GM23338 (cell line): ENCODE data around the gene PLEKHA7. TPM values are rescaled to one million over a fixed set of nuclear protein-coding genes. Genes with fewer than 3 reads are reported as not detected.

Experiments used
- ATAC-seq: fragments of 200-7000 bp; cut with Tn5 transposase; 3 replicates; pipeline ENCODE4 v1.9.1; 2020
- DNase-seq: peaks from one replicate; pipeline ENCODE4 v3.0.0-alpha.2; 2015; ENCODE audit warnings: low spot score
- H2AFZ ChIP-seq: fragments of 200-600 bp; sonication (generic); 2 replicates; pipeline ENCODE4 v1.8.0; 2016; ENCODE audit warnings: antibody characterized with exemption, mild to moderate bottlenecking, moderate library complexity
- H3F3A ChIP-seq: fragments of 200-600 bp; sonication (generic); replicated peaks from 2 replicates; pipeline ENCODE4 v1.8.0; 2017; ENCODE audit warnings: antibody characterized with exemption, mixed run types, low read depth
- H3K27ac ChIP-seq: fragments of 200-600 bp; sonication (generic); 2 replicates; pipeline ENCODE4 v1.6.1; 2016; ENCODE audit warnings: low read depth
- H3K27me3 ChIP-seq: fragments of 200-600 bp; sonication (generic); 2 replicates; pipeline ENCODE4 v1.8.0; 2016; ENCODE audit warnings: mild to moderate bottlenecking, mixed run types, moderate library complexity; ENCODE audit not compliant: insufficient read depth
- H3K36me3 ChIP-seq: fragments of 200-600 bp; sonication (generic); 2 replicates; pipeline ENCODE4 v1.8.0; 2016; ENCODE audit warnings: mild to moderate bottlenecking; ENCODE audit not compliant: insufficient read depth
- H3K4me1 ChIP-seq: fragments of 200-600 bp; sonication (generic); 2 replicates; pipeline ENCODE4 v1.8.0; 2016; ENCODE audit warnings: mild to moderate bottlenecking, moderate library complexity; ENCODE audit not compliant: insufficient read depth
- H3K4me2 ChIP-seq: fragments of 200-600 bp; sonication (generic); 2 replicates; pipeline ENCODE4 v1.7.1; 2017; ENCODE audit warnings: mixed run types
- H3K4me3 ChIP-seq: fragments of 200-600 bp; sonication (generic); 2 replicates; pipeline ENCODE4 v1.6.1; 2016; ENCODE audit warnings: mixed run types
- H3K79me2 ChIP-seq: fragments of 200-600 bp; sonication (generic); replicated peaks from 2 replicates; pipeline ENCODE4 v1.8.0; 2017; ENCODE audit warnings: mild to moderate bottlenecking; ENCODE audit not compliant: insufficient read depth
- H3K9me2 ChIP-seq: fragments of 200-600 bp; sonication (generic); 2 replicates; pipeline ENCODE4 v1.8.0; 2017; ENCODE audit not compliant: insufficient read depth
- H4K20me1 ChIP-seq: fragments of 200-600 bp; sonication (generic); replicated peaks from 2 replicates; pipeline ENCODE4 v1.8.0; 2017; ENCODE audit warnings: mild to moderate bottlenecking; ENCODE audit not compliant: insufficient read depth
- H3K27ac Mint-ChIP-seq: 2 replicates; pipeline ENCODE4 v1.8.0; 2020; ENCODE audit warnings: inconsistent platforms, mild to moderate bottlenecking, moderate library complexity, mixed read lengths
- H3K27me3 Mint-ChIP-seq: 3 replicates; pipeline ENCODE4 v1.8.0; 2022; ENCODE audit warnings: low read depth, mild to moderate bottlenecking, moderate library complexity, mixed read lengths, inconsistent platforms; ENCODE audit not compliant: insufficient read depth, poor library complexity
- H3K36me3 Mint-ChIP-seq: 3 replicates; pipeline ENCODE4 v1.8.0; 2021; ENCODE audit warnings: low read depth, mild to moderate bottlenecking, inconsistent platforms, moderate library complexity, mixed read lengths
- H3K4me1 Mint-ChIP-seq: 3 replicates; pipeline ENCODE4 v1.8.0; 2020; ENCODE audit warnings: mild to moderate bottlenecking, inconsistent platforms, mixed read lengths
- H3K4me3 Mint-ChIP-seq: 3 replicates; pipeline ENCODE4 v1.8.0; 2021; ENCODE audit warnings: moderate library complexity, mild to moderate bottlenecking, inconsistent platforms, mixed read lengths
- H3K9me3 Mint-ChIP-seq: 3 replicates; pipeline ENCODE4 v1.8.0; 2020; ENCODE audit warnings: moderate library complexity, mild to moderate bottlenecking, inconsistent platforms, mixed read lengths
- CREB1 ChIP-seq: fragments of 250-450 bp; sonication (Bioruptor Pico); IDR thresholded peaks from 2 replicates; pipeline ENCODE4 v1.5.0; 2020; ENCODE audit warnings: low read depth, mild to moderate bottlenecking, moderate library complexity
- ETS1 ChIP-seq: IDR thresholded peaks from 2 replicates; pipeline ENCODE4 v1.6.1; 2016; ENCODE audit warnings: antibody characterized with exemption
- EZH2 ChIP-seq: fragments of 200-600 bp; sonication (generic); IDR thresholded peaks from one replicate; pipeline ENCODE4 v1.8.0; 2017; ENCODE audit warnings: antibody characterized with exemption, mild to moderate bottlenecking, low read depth; ENCODE audit not compliant: unreplicated experiment
- EZH2phosphoT487 ChIP-seq: fragments of 200-600 bp; sonication (generic); IDR thresholded peaks from one replicate; pipeline ENCODE4 v1.8.1; 2018; ENCODE audit warnings: antibody characterized with exemption; ENCODE audit not compliant: unreplicated experiment
- JUNB ChIP-seq: IDR thresholded peaks from one replicate; pipeline ENCODE4 v1.6.1; 2016; ENCODE audit warnings: antibody characterized with exemption; ENCODE audit not compliant: unreplicated experiment
- NANOG ChIP-seq: IDR thresholded peaks from 2 replicates; pipeline ENCODE4 v1.6.1; 2016; ENCODE audit warnings: antibody characterized with exemption, borderline replicate concordance
- POLR2AphosphoS5 ChIP-seq: IDR thresholded peaks from 2 replicates; pipeline ENCODE4 v1.6.1; 2016; ENCODE audit warnings: antibody characterized with exemption, low read depth
- REST ChIP-seq: IDR thresholded peaks from one replicate; pipeline ENCODE4 v1.6.1; 2018; ENCODE audit warnings: antibody characterized with exemption; ENCODE audit not compliant: unreplicated experiment
- STAT1 ChIP-seq: IDR thresholded peaks from one replicate; pipeline ENCODE4 v1.6.1; 2016; ENCODE audit warnings: antibody characterized with exemption; ENCODE audit not compliant: unreplicated experiment
- ZNF114 ChIP-seq: fragments of 250-450 bp; sonication (Bioruptor Pico); IDR thresholded peaks from 2 replicates; pipeline ENCODE4 v1.5.0; 2020; ENCODE audit warnings: mild to moderate bottlenecking, moderate library complexity
- ZNF331 ChIP-seq: fragments of 250-450 bp; sonication (Bioruptor Pico); IDR thresholded peaks from 2 replicates; pipeline ENCODE4 v1.5.0; 2020; ENCODE audit warnings: low read depth, mild to moderate bottlenecking, moderate library complexity
- ZNF462 ChIP-seq: fragments of 250-450 bp; sonication (Bioruptor Pico); IDR thresholded peaks from 2 replicates; pipeline ENCODE4 v1.5.0; 2020; ENCODE audit warnings: mild to moderate bottlenecking, moderate library complexity
- polyA plus RNA-seq: library from polyadenylated mRNA; unstranded; fragments of >200 nt; fragmentation: Nextera tagmentation; extraction: Ambion mirVana; gene quantifications from 2 replicates; pipeline ENCODE4 v1.2.1, GENCODE V29; 2016
- total RNA-seq: library from RNA; depleted of rRNA; stranded (reverse); fragments of >200 nt; shearing (Covaris generic); gene quantifications from 2 replicates; pipeline ENCODE4 v1.2.3, GENCODE V29; 2014
- TF ChIP-seq, protein P1 (sequence below), 2 experiments: fragments of 200-600 bp in 1 of 2; sonication (generic) in 1 of 2; conservative IDR thresholded peaks; 2 replicates each; pipeline versions ENCODE4 v1.5.1 to v1.6.1; 2016 to 2017; ENCODE audit warnings: antibody characterized with exemption in 2 of 2, low read depth in 2 of 2, mild to moderate bottlenecking in 2 of 2, moderate library complexity in 1 of 2

The PLEKHA7 gene
- total and polyA plus RNA-seq, 2 experiments from 2014 or later: 9.7 to 15.8 TPM

DNA sequence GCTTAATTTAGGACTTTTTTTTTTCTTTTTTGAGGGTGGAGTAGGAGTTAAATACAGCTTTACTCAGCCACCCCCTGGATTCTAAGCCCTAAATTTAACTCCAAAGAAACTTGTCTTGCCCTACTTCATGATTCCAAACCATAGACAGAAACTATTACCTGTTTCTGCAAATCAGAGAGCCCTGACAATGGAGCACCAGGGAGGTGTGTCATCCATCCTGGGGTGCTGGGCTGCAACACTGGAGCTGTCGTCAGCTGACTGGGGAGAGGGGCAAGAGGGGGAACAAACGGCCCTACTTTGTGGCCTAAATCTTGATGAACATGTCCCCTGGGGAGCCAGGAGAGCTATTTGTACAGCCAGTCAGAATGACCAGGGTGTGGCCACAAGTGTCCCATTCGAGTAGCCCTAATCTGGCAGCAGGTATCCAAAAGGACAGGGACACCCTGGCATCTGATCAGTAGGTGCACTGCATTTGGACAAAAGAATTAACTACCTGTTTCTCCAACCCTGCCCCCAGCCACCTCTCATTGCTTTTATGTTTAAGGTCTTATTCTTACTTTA, 50.8 kb downstream of the PLEKHA7 start:
- no peaks in the 10 kb centered on the region; the same call in 2 of the 3 replicates for H3K36me3 Mint-ChIP-seq

More for the DNA sequence above, 50.8 kb downstream of the PLEKHA7 start:
- no peaks in the 10 kb centered on the region for H3K9me3 Mint-ChIP-seq
- TF ChIP-seq ZNF114 (CRISPR knock-in tag) (no peak), EZH2phosphoT487 (no peak), EZH2 (no peak), REST (no peak), ZNF462 (CRISPR knock-in tag) (no peak), POLR2AphosphoS5 (no peak), CREB1 (CRISPR knock-in tag) (no peak), ZNF331 (CRISPR knock-in tag) (no peak), STAT1 (no peak), NANOG (no peak), ETS1 (no peak), JUNB (no peak)
- TF ChIP-seq, protein P1, sequence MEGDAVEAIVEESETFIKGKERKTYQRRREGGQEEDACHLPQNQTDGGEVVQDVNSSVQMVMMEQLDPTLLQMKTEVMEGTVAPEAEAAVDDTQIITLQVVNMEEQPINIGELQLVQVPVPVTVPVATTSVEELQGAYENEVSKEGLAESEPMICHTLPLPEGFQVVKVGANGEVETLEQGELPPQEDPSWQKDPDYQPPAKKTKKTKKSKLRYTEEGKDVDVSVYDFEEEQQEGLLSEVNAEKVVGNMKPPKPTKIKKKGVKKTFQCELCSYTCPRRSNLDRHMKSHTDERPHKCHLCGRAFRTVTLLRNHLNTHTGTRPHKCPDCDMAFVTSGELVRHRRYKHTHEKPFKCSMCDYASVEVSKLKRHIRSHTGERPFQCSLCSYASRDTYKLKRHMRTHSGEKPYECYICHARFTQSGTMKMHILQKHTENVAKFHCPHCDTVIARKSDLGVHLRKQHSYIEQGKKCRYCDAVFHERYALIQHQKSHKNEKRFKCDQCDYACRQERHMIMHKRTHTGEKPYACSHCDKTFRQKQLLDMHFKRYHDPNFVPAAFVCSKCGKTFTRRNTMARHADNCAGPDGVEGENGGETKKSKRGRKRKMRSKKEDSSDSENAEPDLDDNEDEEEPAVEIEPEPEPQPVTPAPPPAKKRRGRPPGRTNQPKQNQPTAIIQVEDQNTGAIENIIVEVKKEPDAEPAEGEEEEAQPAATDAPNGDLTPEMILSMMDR (conservative IDR thresholded peaks at IDR 0.05; ENCODE audit: low read depth in 2 of 2): no peak
- H3K79me2 ChIP-seq: peaks cover 2% of the 10 kb centered on the region
- H3K27me3 ChIP-seq: no peaks in the 10 kb centered on the region
- no peak overlapping the region for H3K4me3 ChIP-seq
- no peaks in the 10 kb centered on the region for H3K36me3 ChIP-seq
- ATAC-seq (no peak), DNase-seq (no peak)
- H3K4me2 ChIP-seq: no peak overlapping the region
- no peak overlapping the region for H3K27ac Mint-ChIP-seq
- H3K27me3 Mint-ChIP-seq: peaks cover 7% of the 10 kb centered on the region
- no peak overlapping the region for H2AFZ ChIP-seq
- peaks cover 35% of the 10 kb centered on the region for H3K4me1 Mint-ChIP-seq
- no peaks in the 10 kb centered on the region for H3F3A ChIP-seq
- peaks cover 4% of the 10 kb centered on the region; the same call in 1 of the 2 replicates for H4K20me1 ChIP-seq
- no peak overlapping the region for H3K4me3 Mint-ChIP-seq
- H3K27ac ChIP-seq: no peak overlapping the region
- H3K4me1 ChIP-seq: peaks cover 10% of the 10 kb centered on the region
- H3K9me2 ChIP-seq: no peaks in the 10 kb centered on the region
